ENCODE results near the gene RNPEPL1.

RNPEPL1 gene

DNA sequence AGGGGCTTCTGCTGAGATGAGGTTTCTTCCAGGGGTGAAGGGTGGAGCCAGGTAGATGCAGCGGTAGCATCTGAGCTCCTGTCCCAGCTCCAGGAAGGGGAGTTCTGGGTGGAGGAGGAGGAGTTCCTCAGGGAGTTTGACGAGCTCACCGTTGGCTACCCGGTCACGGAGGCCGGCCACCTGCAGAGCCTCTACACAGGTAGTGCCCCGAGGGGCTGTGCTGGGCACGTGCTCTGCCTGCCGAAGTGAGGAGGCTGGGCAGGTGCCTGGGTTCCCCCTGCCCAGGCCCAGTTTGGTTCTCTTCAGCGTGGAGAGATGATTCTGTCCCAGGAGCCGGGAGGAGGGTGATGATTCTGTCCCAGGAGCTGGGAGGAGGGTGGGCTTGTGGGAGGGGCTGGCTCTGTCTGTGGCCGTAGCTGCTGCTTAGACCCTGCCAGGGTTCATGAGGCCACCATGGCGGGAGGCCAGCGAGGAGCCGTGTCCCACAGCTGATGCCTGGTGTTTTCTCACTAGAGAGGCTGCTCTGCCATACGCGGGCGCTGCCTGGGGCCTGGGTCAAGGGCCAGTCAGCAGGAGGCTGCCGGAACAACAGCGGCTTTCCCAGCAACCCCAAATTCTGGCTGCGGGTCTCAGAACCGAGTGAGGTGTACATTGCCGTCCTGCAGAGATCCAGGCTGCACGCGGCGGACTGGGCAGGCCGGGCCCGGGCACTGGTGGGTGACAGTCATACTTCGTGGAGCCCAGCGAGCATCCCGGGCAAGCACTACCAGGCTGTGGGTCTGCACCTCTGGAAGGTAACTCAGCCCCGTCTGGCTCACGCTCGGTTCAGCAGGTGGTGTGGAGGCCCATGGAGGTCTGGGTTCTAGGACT, 26.5 kb downstream of the RNPEPL1 start:
- Histone ChIP-seq H3K36me3 (ENCODE audit: control insufficient read depth in 2 of 2, insufficient read depth in 1 of 2, low read length in 2 of 2) (peaks cover 5 to 92% of the 10 kb centered on the region in 2 experiments), H3K9me3 (ENCODE audit: control insufficient read depth, insufficient read depth, low read depth, low read length) (no peaks in the 10 kb centered on the region), H3K27ac (ENCODE audit: extremely low read depth, low read depth, low read length) (no peak overlapping the region), H3K4me3 (ENCODE audit: low read depth, low read length) (no peak overlapping the region), H3K4me1 (ENCODE audit: control insufficient read depth, insufficient read depth, low read length) (no peaks in the 10 kb centered on the region)
- CTCF ChIA-PET: no interaction called here
- POLR2A ChIA-PET: no interaction called here
- TF ChIP-seq ZNF157 (tag by site-specific recombination; IDR thresholded peaks at IDR 0.05) (no peak), ZNF623 (tag by site-specific recombination; IDR thresholded peaks at IDR 0.05) (no peak), ZNF558 (tag by site-specific recombination; IDR thresholded peaks at IDR 0.05) (no peak), HOXC10 (CRISPR knock-in tag; IDR thresholded peaks at IDR 0.05) (no peak), ZNF473 (tag by site-specific recombination; IDR thresholded peaks at IDR 0.05) (no peak), ZBTB20 (tag by site-specific recombination; IDR thresholded peaks at IDR 0.05) (no peak), ZFP37 (tag by site-specific recombination; IDR thresholded peaks at IDR 0.05) (no peak), ZNF335 (tag by site-specific recombination; conservative IDR thresholded peaks at IDR 0.05) (no peak), ZNF391 (tag by site-specific recombination; IDR thresholded peaks at IDR 0.05; ENCODE audit: borderline replicate concordance, low read depth) (no peak), IKZF3 (tag by site-specific recombination; IDR thresholded peaks at IDR 0.05) (no peak), GFI1B (tag by site-specific recombination; IDR thresholded peaks at IDR 0.05) (no peak), KLF10 (tag by site-specific recombination; IDR thresholded peaks at IDR 0.05) (no peak), TRIM28 (IDR thresholded peaks at IDR 0.05; ENCODE audit: borderline replicate concordance, low read length) (no peak), ZNF169 (tag by site-specific recombination; IDR thresholded peaks at IDR 0.05) (no peak)
- TF ChIP-seq, protein P1, sequence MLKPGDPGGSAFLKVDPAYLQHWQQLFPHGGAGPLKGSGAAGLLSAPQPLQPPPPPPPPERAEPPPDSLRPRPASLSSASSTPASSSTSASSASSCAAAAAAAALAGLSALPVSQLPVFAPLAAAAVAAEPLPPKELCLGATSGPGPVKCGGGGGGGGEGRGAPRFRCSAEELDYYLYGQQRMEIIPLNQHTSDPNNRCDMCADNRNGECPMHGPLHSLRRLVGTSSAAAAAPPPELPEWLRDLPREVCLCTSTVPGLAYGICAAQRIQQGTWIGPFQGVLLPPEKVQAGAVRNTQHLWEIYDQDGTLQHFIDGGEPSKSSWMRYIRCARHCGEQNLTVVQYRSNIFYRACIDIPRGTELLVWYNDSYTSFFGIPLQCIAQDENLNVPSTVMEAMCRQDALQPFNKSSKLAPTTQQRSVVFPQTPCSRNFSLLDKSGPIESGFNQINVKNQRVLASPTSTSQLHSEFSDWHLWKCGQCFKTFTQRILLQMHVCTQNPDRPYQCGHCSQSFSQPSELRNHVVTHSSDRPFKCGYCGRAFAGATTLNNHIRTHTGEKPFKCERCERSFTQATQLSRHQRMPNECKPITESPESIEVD (tag by site-specific recombination; IDR thresholded peaks at IDR 0.05): no peak

DNA sequence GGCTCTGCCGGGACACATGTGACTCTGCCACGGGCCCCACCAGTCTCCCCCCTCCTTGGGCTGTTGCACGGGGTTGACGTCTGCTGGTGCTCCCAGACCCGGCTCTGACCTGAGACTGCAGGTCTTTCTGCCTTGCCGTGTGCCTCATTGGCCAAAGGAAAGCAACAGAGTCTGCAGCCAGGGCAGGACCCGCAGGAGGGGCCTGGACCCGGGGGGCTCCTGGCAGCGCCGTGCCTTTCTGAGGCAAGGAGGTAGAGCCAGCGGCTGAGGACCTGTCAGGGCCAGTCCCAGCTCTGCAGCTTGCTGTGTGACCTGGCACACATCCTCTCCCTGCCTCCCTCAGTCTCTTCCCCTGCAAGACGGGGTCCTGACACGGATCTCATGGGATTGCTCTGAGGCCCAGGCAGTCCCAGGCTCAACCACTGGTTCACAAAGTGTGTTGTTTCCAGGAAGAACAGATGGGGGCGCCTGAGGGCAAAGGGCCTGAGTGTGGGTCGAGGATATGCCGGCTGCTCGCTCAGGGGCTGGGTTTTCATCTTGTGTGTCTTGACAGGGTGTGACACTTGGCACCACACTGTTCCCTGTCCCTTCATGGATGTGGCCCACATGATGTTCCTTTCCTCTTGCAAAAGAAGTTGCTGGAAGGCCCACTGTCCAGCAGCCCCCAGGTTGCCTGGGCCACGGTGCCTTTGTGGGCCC, 27.2 kb downstream of the RNPEPL1 start:
- Histone ChIP-seq H3K9me3 (ENCODE audit: control insufficient read depth, insufficient read depth, low read depth, low read length) (no peaks in the 10 kb centered on the region), H3K27ac (ENCODE audit: extremely low read depth, low read depth, low read length) (no peak overlapping the region), H3K4me3 (ENCODE audit: low read depth, low read length) (no peak overlapping the region), H3K36me3 (ENCODE audit: control insufficient read depth in 2 of 2, insufficient read depth in 1 of 2, low read length in 2 of 2) (peaks cover 5 to 92% of the 10 kb centered on the region in 2 experiments), H3K4me1 (ENCODE audit: control insufficient read depth, insufficient read depth, low read length) (no peaks in the 10 kb centered on the region)
- ChIA-PET CTCF (no interaction called here), POLR2A (interaction anchor here (0.5 kb wide), 1 partner anchor 26 kb away, joined by 3 read pairs; no protein-coding TSS in a partner anchor)
- TF ChIP-seq, protein P2, sequence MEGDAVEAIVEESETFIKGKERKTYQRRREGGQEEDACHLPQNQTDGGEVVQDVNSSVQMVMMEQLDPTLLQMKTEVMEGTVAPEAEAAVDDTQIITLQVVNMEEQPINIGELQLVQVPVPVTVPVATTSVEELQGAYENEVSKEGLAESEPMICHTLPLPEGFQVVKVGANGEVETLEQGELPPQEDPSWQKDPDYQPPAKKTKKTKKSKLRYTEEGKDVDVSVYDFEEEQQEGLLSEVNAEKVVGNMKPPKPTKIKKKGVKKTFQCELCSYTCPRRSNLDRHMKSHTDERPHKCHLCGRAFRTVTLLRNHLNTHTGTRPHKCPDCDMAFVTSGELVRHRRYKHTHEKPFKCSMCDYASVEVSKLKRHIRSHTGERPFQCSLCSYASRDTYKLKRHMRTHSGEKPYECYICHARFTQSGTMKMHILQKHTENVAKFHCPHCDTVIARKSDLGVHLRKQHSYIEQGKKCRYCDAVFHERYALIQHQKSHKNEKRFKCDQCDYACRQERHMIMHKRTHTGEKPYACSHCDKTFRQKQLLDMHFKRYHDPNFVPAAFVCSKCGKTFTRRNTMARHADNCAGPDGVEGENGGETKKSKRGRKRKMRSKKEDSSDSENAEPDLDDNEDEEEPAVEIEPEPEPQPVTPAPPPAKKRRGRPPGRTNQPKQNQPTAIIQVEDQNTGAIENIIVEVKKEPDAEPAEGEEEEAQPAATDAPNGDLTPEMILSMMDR (tag by site-specific recombination; IDR thresholded peaks at IDR 0.05): peak; percentile 61
- TF ChIP-seq, protein P1 (tag by site-specific recombination; IDR thresholded peaks at IDR 0.05): no peak
- TF ChIP-seq ZNF292 (tag by site-specific recombination; IDR thresholded peaks at IDR 0.05; ENCODE audit: borderline replicate concordance, low read depth) (no peak), ZNF184 (tag by site-specific recombination; IDR thresholded peaks at IDR 0.05) (no peak)
